Activated B cell treated with CpG ODN at 0.5 μM for 24 hours (primary cell): ENCODE data around the gene THRA. TPM values are rescaled to one million over a fixed set of nuclear protein-coding genes. Genes with fewer than 3 reads are reported as not detected.

Experiments
- ATAC-seq: fragments of 200-7000 bp; cut with Tn5 transposase; one replicate; pipeline ENCODE4 v1.10.0; 2021; ENCODE audit warnings: low read depth, mild to moderate bottlenecking, moderate library complexity
- CTCF ChIA-PET: fragments of 350-600 bp; sonication (Branson Sonifier 250); formaldehyde crosslinking; loops from one replicate; lab custom pipeline; 2021; ENCODE audit warnings: antibody characterized with exemption; lab: Charles Lee
- POLR2A ChIA-PET: fragments of 350-600 bp; sonication (Branson Sonifier 250); formaldehyde crosslinking; loops from one replicate; lab custom pipeline; 2021; ENCODE audit warnings: antibody characterized with exemption; lab: Charles Lee
- DNase-seq: peaks from one replicate; pipeline ENCODE4 v3.0.0; 2022
- H3K27ac Mint-ChIP-seq: one replicate; pipeline ENCODE4 v1.8.0; 2020; ENCODE audit warnings: mixed read lengths
- H3K27me3 Mint-ChIP-seq: one replicate; pipeline ENCODE4 v1.8.0; 2021; ENCODE audit warnings: mixed read lengths
- H3K36me3 Mint-ChIP-seq: one replicate; pipeline ENCODE4 v1.8.0; 2021; ENCODE audit warnings: low read depth, mixed read lengths
- H3K4me1 Mint-ChIP-seq: one replicate; pipeline ENCODE4 v1.8.0; 2021; ENCODE audit warnings: mixed read lengths
- H3K4me3 Mint-ChIP-seq: one replicate; pipeline ENCODE4 v1.8.0; 2020; ENCODE audit warnings: mild to moderate bottlenecking, mixed read lengths
- H3K9me3 Mint-ChIP-seq: one replicate; pipeline ENCODE4 v1.8.0; 2020; ENCODE audit warnings: mixed read lengths
- CTCF ChIP-seq: fragments of 200-600 bp; IDR thresholded peaks from one replicate; pipeline ENCODE4 v1.8.0; 2022; ENCODE audit warnings: antibody characterized with exemption, mild to moderate bottlenecking
- intact Hi-C: fragments of 100-400 bp; cut with micrococcal nuclease; formaldehyde crosslinking; loops from one replicate; pipeline ENCODE4 v1.15.1; 2024
- total RNA-seq: library from RNA; stranded (reverse); gene quantifications from 2 replicates; pipeline ENCODE4 v1.2.3, GENCODE V29; 2022

Gene THRA
- total RNA-seq, 1 donor from 2014 or later, result 5.9 TPM

GRCh38 chr17:40108970-40109824, 46.4 kb downstream of the THRA start:
- ATAC-seq (no peak), DNase-seq (no peak)
- POLR2A ChIA-PET, result interaction anchor here (0.5 to 1.2 kb wide), 8 partner anchors 8 to 188 kb away, joined by 3 to 10 read pairs (median 4); partner anchors contain the start of gene MSL1
- CTCF ChIA-PET, result interaction anchor here (0.9 to 6.8 kb wide), 5 partner anchors 24 to 59 kb away, joined by 3 to 116 read pairs (median 43); partner anchors contain the start of genes CASC3 and THRA
- intact Hi-C loops, result loop anchor here (1.0 to 2.0 kb wide), 2 partner anchors 9 to 54 kb away; partner anchors contain the start of genes MED24 and NR1D1
- Mint-ChIP-seq H3K4me3 (no peak overlapping the region), H3K27me3 (no peaks in the 10 kb centered on the region), H3K27ac (no peak overlapping the region), H3K36me3 (no peaks in the 10 kb centered on the region), H3K9me3 (no peaks in the 10 kb centered on the region), H3K4me1 (peaks cover 82% of the 10 kb centered on the region)
- TF ChIP-seq CTCF, result no peak

GRCh38 chr17:40110026-40110845, 47.5 kb downstream of the THRA start:
- no peak for DNase-seq
- no peak for ATAC-seq
- Mint-ChIP-seq H3K36me3 (no peaks in the 10 kb centered on the region), H3K9me3 (no peaks in the 10 kb centered on the region), H3K4me1 (peaks cover 78% of the 10 kb centered on the region), H3K4me3 (no peak overlapping the region), H3K27ac (no peak overlapping the region), H3K27me3 (no peaks in the 10 kb centered on the region)
- intact Hi-C loops, result loop anchor here (2.0 to 5.0 kb wide), 2 partner anchors 42 to 71 kb away; no protein-coding TSS in a partner anchor
- ChIA-PET POLR2A (interaction anchor here (0.6 to 5.9 kb wide), 9 partner anchors 12 to 50 kb away, joined by 3 to 113 read pairs (median 4); partner anchors contain the start of genes CASC3, MSL1 and NR1D1), CTCF (interaction anchor here (1.3 to 6.8 kb wide), 10 partner anchors 7 to 58 kb away, joined by 4 to 116 read pairs (median 46); partner anchors contain the start of genes MSL1, NR1D1 and THRA)
- TF ChIP-seq CTCF, result no peak

GRCh38 chr17:40111221-40112128, 48.7 kb downstream of the THRA start:
- POLR2A ChIA-PET, result interaction anchor here (0.6 to 5.9 kb wide), 16 partner anchors 10 to 1566 kb away, joined by 3 to 113 read pairs (median 4); partner anchors contain the start of genes CASC3, MED24, MSL1 and NR1D1
- TF ChIP-seq CTCF, result no peak
- Mint-ChIP-seq H3K27me3 (no peaks in the 10 kb centered on the region), H3K4me1 (peaks cover 69% of the 10 kb centered on the region), H3K27ac (peak overlapping the region; percentile 69), H3K9me3 (no peaks in the 10 kb centered on the region), H3K36me3 (no peaks in the 10 kb centered on the region), H3K4me3 (peak overlapping the region; percentile 51)
- intact Hi-C loops, result loop anchor here (1.0 to 5.0 kb wide), 7 partner anchors 12 to 98 kb away; partner anchors contain the start of gene THRA
- DNase-seq (peak; percentile 56), ATAC-seq (peak; percentile 58)
- CTCF ChIA-PET, result interaction anchor here (0.6 to 6.8 kb wide), 18 partner anchors 8 to 183 kb away, joined by 3 to 116 read pairs (median 14); partner anchors contain the start of genes MED24, MSL1, NR1D1 and THRA

GRCh38 chr17:40112191-40112711, 49.5 kb downstream of the THRA start:
- ChIA-PET POLR2A (interaction anchor here (0.7 to 5.9 kb wide), 15 partner anchors 9 to 357 kb away, joined by 3 to 113 read pairs (median 4); partner anchors contain the start of genes CASC3, MED24, MSL1 and NR1D1), CTCF (interaction anchor here (1.0 to 6.8 kb wide), 24 partner anchors 9 to 182 kb away, joined by 3 to 116 read pairs (median 10); partner anchors contain the start of genes CASC3, CSF3, MED24 and MSL1)
- peak overlapping the region; percentile 69 for H3K27ac Mint-ChIP-seq
- ATAC-seq, result no peak
- peaks cover 61% of the 10 kb centered on the region for H3K4me1 Mint-ChIP-seq
- TF ChIP-seq CTCF, result no peak
- no peak for DNase-seq
- peak overlapping the region; percentile 8 for H3K4me3 Mint-ChIP-seq
- no peaks in the 10 kb centered on the region for H3K9me3 Mint-ChIP-seq
- H3K27me3 Mint-ChIP-seq, result no peaks in the 10 kb centered on the region
- intact Hi-C loops, result loop anchor here (5.0 kb wide), 1 partner anchor 40 kb away; no protein-coding TSS in a partner anchor
- H3K36me3 Mint-ChIP-seq, result no peaks in the 10 kb centered on the region
